GM04503 (cell line): ENCODE measurements around the gene MTERF1.
"Not testable (repeated sequence)": the region's sequence is repeated elsewhere in the genome, so short reads cannot be mapped to it uniquely, and the experiment has no call there.

Experiments
- DNase-seq: peaks from one replicate; pipeline ENCODE4 v3.0.0-alpha.2; 2012; ENCODE audit warnings: low read depth

Gene MTERF1

DNA sequence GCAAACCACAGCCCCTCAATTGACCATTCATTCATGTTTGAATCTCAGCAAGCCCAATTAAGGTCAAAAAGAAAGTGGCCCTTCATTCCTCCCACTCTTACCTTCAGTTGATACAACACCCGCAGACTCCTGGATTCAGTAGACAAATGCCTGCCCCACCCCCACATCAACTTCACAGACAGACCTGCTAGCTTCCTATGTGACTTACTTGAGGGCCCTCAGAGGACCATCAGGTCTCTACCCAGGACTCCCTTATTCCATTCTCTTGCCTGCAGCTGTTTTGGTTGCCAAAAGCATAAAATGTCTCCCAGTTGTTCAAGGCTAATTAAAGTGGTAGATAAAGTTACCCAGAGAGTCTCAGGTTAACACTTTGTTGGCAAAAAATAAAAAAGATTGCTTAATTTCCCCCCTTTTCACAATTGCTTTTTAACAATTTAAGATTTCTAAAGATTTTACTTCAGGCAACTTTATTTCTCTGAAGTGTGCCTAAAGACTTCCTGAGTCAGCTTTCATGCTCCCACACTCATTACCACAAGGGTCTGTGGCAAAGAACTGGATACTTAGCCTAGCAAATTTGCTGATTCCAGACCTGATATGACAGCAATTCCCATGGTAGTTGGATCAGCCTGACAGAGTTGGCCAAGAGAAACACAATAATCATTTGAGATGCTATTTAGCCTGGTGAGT is 3.3 kb upstream of the MTERF1 start:
- no peak for DNase-seq

- DNase-seq: no peak
These were observed 488 bp downstream of the MTERF1 start for GRCh38 chr7:91880016-91880412.

DNA sequence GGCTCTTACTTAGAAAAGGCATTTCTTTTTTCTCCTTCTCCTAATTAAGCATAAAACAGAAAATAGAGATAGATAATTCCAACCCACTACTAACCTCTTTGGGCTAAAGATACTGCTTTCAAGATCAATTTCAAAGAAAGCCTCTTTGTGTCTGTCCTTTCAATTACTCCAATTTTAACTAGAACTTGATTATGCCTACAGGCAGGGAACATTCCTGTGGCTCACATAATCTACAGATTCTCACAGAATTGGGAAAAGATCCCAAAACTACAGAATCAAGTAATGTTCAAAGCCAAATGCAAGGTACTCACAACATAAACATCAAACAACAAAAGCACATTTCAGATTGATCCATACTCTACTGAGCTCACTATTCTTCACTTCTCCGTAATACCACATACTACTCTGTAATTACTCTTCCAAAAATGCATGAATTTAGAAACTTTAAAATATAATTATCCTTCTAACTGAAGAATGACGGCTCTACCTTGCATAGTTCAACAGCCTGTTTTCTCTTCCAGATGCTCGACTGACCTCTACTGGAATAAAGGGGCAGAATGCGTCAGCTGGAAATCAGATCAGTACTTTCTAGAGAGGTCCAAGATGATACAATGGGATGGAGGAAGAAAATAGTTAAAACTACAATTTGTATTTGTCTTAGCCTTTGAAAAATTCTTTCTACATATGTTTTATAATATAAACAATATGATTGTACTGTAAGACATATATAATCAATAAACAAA is 3.9 kb downstream of the MTERF1 start:
- no peak for DNase-seq

- DNase-seq: no peak
These were observed 4.7 kb downstream of the MTERF1 start for GRCh38 chr7:91875851-91876250.

DNA sequence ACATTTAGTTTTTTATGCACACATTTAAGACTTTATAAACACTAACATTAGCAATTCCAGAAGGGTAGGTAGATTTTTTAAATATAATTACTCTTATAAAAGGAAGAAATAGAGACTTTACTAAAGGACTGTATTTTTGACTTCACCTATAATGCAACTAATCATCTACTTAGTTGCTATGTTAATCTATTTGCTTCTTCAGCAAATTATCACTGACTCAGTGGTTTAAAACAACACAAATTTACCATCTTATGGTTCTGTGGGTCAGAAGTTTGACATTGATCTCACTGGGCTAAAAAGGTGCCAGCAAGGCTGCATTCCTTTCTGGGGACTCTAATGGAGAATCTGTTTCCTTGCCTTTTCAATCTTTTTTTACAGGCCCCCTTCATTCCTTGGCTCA is 7.6 kb downstream of the MTERF1 start:
- no peak for DNase-seq

- no peak for DNase-seq
These were observed 8.4 kb downstream of the MTERF1 start for GRCh38 chr7:91872069-91872468.

GRCh38 chr7:91869661-91870060 is 10.8 kb downstream of the MTERF1 start:
- no peak for DNase-seq

DNA sequence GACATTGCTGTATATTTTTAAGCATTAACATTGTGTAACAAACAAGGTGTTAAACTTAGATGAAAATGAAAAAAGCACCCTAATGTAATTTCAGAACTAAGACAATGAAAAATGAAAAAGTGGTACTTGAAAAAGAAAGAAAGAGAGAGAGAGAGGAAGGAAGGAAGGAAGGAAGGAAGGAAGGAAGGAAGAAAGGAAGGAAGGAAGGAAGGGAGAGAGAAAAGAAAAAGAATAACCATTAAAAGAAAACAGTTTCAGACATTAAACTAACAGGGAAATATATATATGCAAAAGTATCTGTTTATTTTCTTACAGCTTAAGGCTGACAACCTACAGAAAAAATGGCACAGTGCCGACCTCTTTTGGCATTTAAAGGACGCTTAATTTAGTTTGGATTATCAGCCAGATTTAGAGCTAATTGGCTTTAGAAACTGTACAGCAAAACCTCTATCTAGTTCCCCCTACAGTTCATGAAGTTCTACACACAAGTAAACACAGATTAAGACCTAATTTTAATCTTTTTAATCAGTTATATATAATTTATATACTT is 13.8 kb downstream of the MTERF1 start:
- no peak for DNase-seq

DNA sequence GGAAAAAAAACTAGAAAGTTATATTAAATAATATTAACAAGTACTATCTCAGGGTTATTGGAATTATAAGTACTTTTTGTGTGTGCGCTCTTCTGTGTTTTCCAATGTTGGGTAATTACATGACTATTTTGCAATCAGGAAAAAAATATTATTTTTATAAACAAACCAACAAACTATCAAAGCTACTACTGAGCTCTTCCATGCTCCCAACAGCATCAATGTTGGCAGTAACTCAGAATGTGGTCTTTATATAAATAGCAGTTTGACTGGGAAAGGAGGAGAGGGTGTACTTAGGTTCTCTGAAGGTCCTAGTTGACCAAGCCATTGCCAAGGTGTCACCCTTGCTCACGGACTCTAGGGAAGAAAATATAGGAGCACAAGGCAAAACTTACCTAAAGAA is 15.0 kb downstream of the MTERF1 start:
- DNase-seq: no peak

- not testable (repeated sequence) for DNase-seq
These were observed 15.9 kb downstream of the MTERF1 start for GRCh38 chr7:91864604-91865003.

DNA sequence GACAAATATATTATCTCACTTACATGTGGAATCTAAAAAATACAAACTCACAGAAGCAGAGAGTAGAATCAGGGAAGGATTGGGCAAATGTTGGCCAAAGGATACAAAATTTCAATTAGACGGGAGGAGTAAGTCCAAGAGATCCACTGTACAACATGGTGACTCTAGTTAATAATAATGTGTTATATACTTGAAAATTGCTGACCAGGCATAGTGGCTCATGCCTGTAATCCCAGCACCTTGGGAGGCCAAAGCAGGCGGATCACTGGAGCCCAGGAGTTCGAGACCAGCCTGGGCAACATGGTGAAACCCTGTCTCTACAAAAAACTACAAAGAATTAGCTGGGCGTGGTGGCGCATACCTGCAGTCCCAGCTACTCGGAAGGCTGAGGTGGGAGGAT is 16.4 kb downstream of the MTERF1 start:
- DNase-seq: no peak

DNA sequence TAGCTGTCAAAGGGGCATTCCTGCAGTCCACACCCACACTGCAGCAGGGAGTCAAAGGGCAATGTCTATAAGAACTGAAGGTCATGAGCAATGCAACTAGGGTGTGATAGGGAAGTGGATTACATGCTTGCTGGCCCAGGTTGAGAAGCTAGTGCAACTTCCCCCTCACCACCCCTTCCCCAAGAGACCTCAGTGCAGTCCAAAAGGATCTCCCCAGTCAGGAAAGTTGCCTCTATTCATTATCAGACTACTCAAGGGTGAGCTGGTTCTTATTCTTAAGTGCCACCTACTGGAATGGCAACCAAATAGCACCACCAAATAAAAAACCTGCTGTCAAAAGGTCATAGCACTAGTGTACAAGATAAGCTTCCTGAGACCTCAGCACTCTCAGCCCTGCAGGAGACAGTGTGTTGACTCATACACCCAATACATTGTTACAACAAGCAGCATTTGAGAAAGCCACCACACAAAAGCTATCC is 28.2 kb downstream of the MTERF1 start:
- no peak for DNase-seq

DNA sequence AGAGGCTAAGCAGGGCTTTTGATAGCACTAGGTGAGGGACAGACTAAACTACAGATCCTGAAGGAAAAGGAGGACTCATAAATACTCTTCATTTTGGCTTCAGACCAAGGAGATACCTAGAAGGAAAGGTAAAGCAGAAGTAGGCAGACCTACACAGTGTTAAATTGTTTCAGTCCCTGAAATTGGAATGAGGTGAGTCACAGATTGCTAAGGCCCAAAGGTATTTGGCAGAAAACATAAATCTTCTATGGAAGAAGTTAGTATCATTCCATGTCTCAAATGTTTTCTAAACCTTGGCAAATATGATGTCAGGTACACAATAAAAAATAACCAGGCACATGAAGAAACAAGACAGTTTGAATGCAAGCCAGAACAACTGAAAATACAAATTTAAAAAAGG is 30.0 kb downstream of the MTERF1 start:
- DNase-seq: no peak

GRCh38 chr7:91847876-91848588 is 32.5 kb downstream of the MTERF1 start:
- no peak for DNase-seq

DNA sequence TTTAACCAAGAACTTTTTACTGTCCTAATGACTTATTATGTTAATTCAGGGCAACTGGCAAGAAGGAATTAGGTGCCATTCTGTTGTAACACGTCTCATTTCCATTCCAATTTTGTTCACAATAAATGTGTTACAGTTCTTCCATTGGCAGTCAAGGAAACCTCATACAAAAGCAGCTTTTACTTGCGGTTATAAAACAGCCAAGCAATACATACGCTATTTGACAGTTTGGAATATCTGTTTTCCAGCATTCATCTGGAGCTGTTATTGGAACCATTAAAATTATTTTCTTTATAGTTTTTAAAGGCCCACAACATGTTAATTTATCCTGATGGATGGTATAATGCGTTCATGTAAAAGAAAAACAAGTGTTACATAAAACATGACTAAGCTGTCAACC is 33.3 kb downstream of the MTERF1 start:
- DNase-seq: no peak

GRCh38 chr7:91846436-91846835 is 34.1 kb downstream of the MTERF1 start:
- DNase-seq: no peak

GRCh38 chr7:91843831-91844230 is 36.7 kb downstream of the MTERF1 start:
- no peak for DNase-seq

DNA sequence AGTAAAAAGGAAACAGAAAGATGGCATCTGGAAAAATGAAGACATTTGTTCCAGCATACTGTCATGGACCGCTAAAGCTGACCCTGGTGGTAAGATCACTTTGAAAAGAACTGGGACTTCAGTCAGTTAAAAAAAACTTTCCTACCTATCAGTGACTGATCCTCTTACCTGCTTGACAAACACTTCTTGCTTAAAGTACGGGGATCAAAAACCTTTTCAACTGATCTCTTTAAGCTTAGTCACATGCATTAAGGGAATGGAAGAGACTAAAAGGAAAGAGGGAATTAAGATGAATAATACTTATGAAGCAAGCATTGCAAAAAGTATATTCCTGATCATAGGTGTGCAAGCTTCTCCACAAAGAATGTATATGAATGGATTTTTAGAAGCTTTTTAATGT is 42.1 kb downstream of the MTERF1 start:
- DNase-seq: no peak

- DNase-seq: no peak
These were observed 43.0 kb downstream of the MTERF1 start for GRCh38 chr7:91837397-91838070.

DNA sequence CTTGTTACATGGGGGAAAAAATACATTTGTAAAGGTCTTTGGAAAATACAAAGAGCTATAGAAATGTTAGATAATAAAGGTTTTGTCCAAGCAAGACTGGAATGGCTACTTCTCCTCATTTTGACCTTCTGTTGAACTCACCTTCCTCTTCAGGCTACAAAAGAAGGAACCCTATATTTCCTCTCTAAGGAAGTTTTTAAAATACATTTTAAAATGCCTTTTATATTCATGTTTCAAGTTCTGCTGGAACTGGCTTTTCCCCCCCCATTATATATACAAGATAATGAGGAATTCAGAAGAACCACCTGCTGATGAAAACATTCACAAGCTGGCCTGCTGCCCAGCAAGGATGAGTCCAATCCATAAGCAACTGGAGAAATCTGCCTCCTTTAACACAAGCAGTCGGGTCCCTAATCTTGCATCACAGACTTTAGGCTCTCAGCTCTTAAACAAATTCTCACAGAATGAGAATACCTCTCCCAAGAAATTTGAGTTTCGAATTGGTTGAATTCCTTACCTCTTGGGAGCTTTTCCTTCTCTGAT is 44.6 kb downstream of the MTERF1 start:
- DNase-seq: no peak

DNA sequence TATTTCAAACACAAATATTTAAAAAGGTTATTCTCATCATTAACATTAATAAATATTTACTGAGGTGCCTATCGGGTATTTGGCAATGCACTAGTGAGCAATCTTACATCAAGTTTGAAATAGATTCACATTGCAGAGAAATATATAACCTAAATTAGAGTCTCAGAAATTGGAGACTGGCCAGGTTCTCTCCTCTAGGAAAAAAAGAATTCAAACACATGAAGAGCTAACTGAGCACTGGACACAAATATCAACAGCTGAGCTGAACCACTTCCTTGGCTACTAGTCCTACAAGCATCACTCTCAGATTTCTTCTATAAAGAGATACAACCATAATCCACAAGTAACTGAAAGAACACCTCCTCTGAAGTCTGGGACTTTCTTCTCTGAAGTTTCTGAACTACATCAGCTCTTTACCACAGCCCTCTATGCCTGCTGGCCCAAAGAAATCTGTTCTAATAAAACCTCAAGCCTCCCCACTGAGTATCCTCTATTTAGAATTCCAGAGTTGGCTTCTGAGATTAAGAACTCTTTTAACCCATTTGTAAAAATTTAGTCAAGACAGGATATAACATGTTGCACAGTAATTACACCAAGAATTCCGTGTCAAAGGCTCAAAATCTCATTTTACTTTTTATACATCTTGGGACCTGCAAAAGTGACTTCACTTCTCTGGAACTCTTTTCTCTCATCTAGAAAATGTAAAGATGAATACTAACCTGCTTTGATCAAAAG is 45.2 kb downstream of the MTERF1 start:
- no peak for DNase-seq
